ENCODE measurements around the gene CHAT. TPM values are rescaled to one million over a fixed set of nuclear protein-coding genes. Genes with fewer than 3 reads are reported as not detected.

The CHAT gene
- total and polyA plus RNA-seq, 2 donors (not counting 3 experiments of a cell fraction or from before 2014, with no cell fraction given), result not detected

DNA sequence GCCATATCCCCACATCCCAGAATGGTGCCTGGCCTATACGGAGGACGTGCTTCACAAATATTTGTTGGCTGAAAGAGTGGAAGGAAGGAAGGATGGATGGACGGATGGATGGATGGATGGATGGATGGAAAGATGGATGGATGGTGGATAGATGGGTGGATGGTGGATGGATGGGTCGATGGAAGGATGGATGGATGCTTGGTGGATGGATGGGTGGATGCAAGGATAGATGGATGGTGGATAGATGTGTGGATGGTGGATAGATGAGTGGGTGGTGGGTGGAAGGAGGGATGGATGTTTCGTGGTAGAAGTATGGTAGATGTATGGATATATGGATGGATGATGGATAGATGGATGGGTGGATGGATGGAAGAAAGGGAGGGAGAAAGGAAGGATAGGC is 10.8 kb downstream of the CHAT start:
- H3K27ac ChIP-seq (ENCODE audit: insufficient read depth, low read depth, low read length), result no peak overlapping the region
- H3K9me3 ChIP-seq (replicated peaks; ENCODE audit: control insufficient read depth, insufficient read depth, low read length), result no peaks in the 10 kb centered on the region
- intact Hi-C loops (cut with micrococcal nuclease) (no loop called here), dilution Hi-C loops (cut with MboI; ENCODE audit: extremely low pct_ligation_motif_present, low sequenced_read_pairs) (no loop called here)
- H3K79me2 ChIP-seq (ENCODE audit: control insufficient read depth, insufficient read depth, low read length), result no peaks in the 10 kb centered on the region
- no peaks in the 10 kb centered on the region for H3K36me3 ChIP-seq (ENCODE audit: control insufficient read depth in 2 of 2, extremely low read depth in 1 of 2, insufficient read depth in 2 of 2, low read length in 2 of 2)
- H4K20me1 ChIP-seq (replicated peaks; ENCODE audit: control insufficient read depth, extremely low read depth, insufficient read depth, low read length), result no peaks in the 10 kb centered on the region
- H3K27me3 ChIP-seq (ENCODE audit: control insufficient read depth in 2 of 2, insufficient read depth in 2 of 2, low read length in 2 of 2), result peaks cover 0 to 2% of the 10 kb centered on the region in 2 experiments
- ChIA-PET POLR2A (no interaction called here), CTCF (no interaction called here)
- H3K4me3 ChIP-seq (replicated peaks in 1 of 3; ENCODE audit: insufficient read depth in 1 of 3, low read depth in 1 of 3, low read length in 3 of 3), result no peak overlapping the region
- no peak overlapping the region for H2AFZ ChIP-seq (ENCODE audit: low read depth, low read length)
- no peak overlapping the region for H3K9ac ChIP-seq (replicated peaks; ENCODE audit: extremely low read depth, insufficient read depth, low read length)
- H3K9me1 ChIP-seq (replicated peaks; ENCODE audit: control insufficient read depth, extremely low read depth, insufficient read depth, low read length), result no peaks in the 10 kb centered on the region
- no peaks in the 10 kb centered on the region for H3K4me1 ChIP-seq (ENCODE audit: control insufficient read depth, extremely low read depth, insufficient read depth, low read length)
- BruUV-seq (replicated peaks), result no TSS peak
- TF ChIP-seq MYC (IDR thresholded peaks at IDR 0.05; ENCODE audit: low read depth, low read length), result no peak
- no peak for TF ChIP-seq POLR2A (IDR thresholded peaks at IDR 0.05; ENCODE audit: low read depth, low read length)
- TF ChIP-seq, protein P1, sequence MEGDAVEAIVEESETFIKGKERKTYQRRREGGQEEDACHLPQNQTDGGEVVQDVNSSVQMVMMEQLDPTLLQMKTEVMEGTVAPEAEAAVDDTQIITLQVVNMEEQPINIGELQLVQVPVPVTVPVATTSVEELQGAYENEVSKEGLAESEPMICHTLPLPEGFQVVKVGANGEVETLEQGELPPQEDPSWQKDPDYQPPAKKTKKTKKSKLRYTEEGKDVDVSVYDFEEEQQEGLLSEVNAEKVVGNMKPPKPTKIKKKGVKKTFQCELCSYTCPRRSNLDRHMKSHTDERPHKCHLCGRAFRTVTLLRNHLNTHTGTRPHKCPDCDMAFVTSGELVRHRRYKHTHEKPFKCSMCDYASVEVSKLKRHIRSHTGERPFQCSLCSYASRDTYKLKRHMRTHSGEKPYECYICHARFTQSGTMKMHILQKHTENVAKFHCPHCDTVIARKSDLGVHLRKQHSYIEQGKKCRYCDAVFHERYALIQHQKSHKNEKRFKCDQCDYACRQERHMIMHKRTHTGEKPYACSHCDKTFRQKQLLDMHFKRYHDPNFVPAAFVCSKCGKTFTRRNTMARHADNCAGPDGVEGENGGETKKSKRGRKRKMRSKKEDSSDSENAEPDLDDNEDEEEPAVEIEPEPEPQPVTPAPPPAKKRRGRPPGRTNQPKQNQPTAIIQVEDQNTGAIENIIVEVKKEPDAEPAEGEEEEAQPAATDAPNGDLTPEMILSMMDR (IDR thresholded peaks at IDR 0.05; ENCODE audit: extremely low read depth in 1 of 2, insufficient read depth in 1 of 2, low read depth in 1 of 2, low read length in 2 of 2), result no peak
- no peak for TF ChIP-seq POLR2AphosphoS5 (IDR thresholded peaks at IDR 0.05; ENCODE audit: insufficient read depth, low read depth, low read length)
- no peak for TF ChIP-seq EZH2 (IDR thresholded peaks at IDR 0.05; ENCODE audit: borderline replicate concordance, low read depth, low read length, severe bottlenecking)
- TF ChIP-seq JUN (IDR thresholded peaks at IDR 0.05; ENCODE audit: borderline replicate concordance, insufficient read depth, insufficient read length, low read depth), result no peak
- TF ChIP-seq FOS (IDR thresholded peaks at IDR 0.05; ENCODE audit: borderline replicate concordance, insufficient read depth, low read length), result no peak
- TF ChIP-seq GATA2 (IDR thresholded peaks at IDR 0.05; ENCODE audit: insufficient read depth, insufficient read length, low read depth, low read length), result no peak
- TF ChIP-seq, protein P2, sequence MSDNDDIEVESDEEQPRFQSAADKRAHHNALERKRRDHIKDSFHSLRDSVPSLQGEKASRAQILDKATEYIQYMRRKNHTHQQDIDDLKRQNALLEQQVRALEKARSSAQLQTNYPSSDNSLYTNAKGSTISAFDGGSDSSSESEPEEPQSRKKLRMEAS (IDR thresholded peaks at IDR 0.05; ENCODE audit: insufficient read depth, insufficient read length), result no peak
- no peak overlapping the region for H3K4me2 ChIP-seq (ENCODE audit: insufficient read depth, low read length)
- no peak for DNase-seq (ENCODE audit: low read depth, low spot score)
- FAIRE-seq, result no peak
